IgD-negative memory B cell (primary cell): ENCODE results near the gene PLCD1. TPM values are rescaled to one million over a fixed set of nuclear protein-coding genes. Genes with fewer than 3 reads are reported as not detected.
"Not testable (repeated sequence)": the region's sequence is repeated elsewhere in the genome, so short reads cannot be mapped to it uniquely, and the experiment has no call there.

Experiments
- H3K27ac Mint-ChIP-seq, 3 donors: one replicate each; pipeline ENCODE4 v1.8.0; 2020 to 2022; ENCODE audit warnings: mild to moderate bottlenecking in 3 of 3, mixed read lengths in 3 of 3, moderate library complexity in 1 of 3
- H3K27me3 Mint-ChIP-seq: one replicate; pipeline ENCODE4 v1.8.0; 2021; ENCODE audit warnings: mixed read lengths
- H3K36me3 Mint-ChIP-seq: one replicate; pipeline ENCODE4 v1.8.0; 2020; ENCODE audit warnings: mild to moderate bottlenecking, mixed read lengths
- H3K4me1 Mint-ChIP-seq, 3 donors: one replicate each; pipeline ENCODE4 v1.8.0; 2020 to 2022; ENCODE audit warnings: mixed read lengths in 3 of 3, mild to moderate bottlenecking in 1 of 3
- H3K4me3 Mint-ChIP-seq, 4 donors: one replicate each; pipeline ENCODE4 v1.8.0; 2020 to 2022; ENCODE audit warnings: mild to moderate bottlenecking in 4 of 4, mixed read lengths in 4 of 4, moderate library complexity in 3 of 4
- H3K9me3 Mint-ChIP-seq, 3 donors: one replicate each; pipeline ENCODE4 v1.8.0; 2020 to 2021; ENCODE audit warnings: mixed read lengths in 3 of 3, mild to moderate bottlenecking in 1 of 3
- polyA plus RNA-seq: library from polyadenylated mRNA; unstranded; fragments of 300-500 nt; fragmentation: Illumina TruSeq; gene quantifications from one replicate; pipeline ENCODE4 v1.2.3, GENCODE V29; 2021

The PLCD1 gene
- polyA plus RNA-seq, 1 donor from 2014 or later: 4.6 TPM

DNA sequence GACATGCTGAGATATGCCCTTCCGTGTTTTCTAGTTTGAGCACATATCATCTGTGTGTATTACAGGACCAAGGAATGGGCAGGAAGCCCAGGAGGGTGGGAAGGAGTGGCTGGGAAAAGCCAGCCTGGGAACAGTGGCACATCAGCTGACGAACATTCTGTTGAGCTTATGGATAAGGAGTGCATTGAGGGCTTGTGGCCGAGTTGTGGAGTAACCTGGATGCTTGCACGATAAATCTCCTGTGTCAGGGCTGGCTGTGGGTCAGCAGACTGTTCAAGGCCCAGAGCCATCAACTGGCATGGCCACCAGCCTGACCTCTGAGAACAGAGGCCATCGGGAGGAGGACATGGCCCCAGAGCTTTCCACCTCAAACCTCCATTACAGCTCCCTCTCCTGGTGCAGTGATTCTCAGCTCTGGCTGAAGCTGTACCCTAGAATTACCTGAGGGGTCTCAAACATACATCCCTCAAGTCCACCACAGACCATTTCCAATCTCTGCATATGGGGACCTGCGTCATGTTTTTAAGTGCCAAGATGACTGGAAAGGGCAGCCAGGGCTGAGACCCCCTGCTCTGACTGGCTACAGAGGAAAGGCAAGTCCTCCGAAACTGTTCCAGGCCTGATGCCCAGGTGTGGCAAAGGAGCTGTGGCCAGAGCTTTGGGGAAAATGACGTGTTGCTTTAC, 43.7 kb downstream of the PLCD1 start:
- Mint-ChIP-seq H3K4me1 (no peaks in the 10 kb centered on the region), H3K27ac (no peak overlapping the region), H3K27me3 (peaks cover 5% of the 10 kb centered on the region), H3K4me3 (no peak overlapping the region), H3K9me3 (no peaks in the 10 kb centered on the region), H3K36me3 (no peaks in the 10 kb centered on the region)

DNA sequence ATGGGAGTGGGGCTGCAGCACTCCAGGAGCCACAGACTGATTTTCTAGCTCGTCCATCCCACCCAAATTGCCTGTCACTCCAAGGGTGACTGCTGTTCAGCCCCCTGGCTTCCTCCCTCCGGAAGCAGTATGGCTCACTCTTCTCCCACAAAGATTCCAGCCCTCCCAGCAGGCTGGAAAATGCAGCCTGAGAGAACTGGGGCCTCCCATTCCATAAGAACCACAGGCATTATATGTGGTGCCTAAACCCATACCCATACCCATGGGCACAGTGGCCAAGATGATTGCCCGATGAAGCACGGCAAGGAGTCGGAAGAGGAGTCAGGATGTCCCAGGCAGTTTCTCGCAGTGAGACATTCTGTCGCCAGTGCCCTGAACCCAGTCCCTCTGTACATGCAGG, 44.8 kb downstream of the PLCD1 start:
- no peaks in the 10 kb centered on the region for H3K9me3 Mint-ChIP-seq
- H3K36me3 Mint-ChIP-seq: no peaks in the 10 kb centered on the region
- H3K4me1 Mint-ChIP-seq: no peaks in the 10 kb centered on the region
- no peak overlapping the region for H3K27ac Mint-ChIP-seq
- no peak overlapping the region for H3K4me3 Mint-ChIP-seq
- H3K27me3 Mint-ChIP-seq: peaks cover 5% of the 10 kb centered on the region

DNA sequence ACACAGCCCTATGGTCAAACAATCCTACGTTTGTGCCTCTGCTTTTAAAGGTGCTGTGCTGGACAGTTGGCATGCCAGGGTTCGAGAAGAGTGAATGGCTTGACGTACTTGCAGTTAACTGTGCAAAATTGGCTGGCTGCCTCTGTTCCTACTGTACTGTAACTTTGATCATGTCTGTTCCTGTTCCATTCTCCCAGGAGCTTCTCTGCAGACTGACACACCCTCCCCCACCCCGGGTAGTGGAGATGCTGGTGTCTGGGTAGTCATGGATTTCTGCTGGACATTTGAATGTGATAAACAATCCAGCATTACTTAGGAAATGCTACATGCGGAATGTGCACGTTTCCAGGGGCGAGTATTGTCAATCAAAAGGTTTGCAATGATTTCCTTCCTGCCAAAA, 45.4 kb downstream of the PLCD1 start:
- Mint-ChIP-seq H3K4me1 (no peaks in the 10 kb centered on the region), H3K9me3 (no peaks in the 10 kb centered on the region)

GRCh38 chr3:37982331-37982730, 47.1 kb downstream of the PLCD1 start:
- H3K9me3 Mint-ChIP-seq: no peaks in the 10 kb centered on the region
- H3K36me3 Mint-ChIP-seq: no peaks in the 10 kb centered on the region
- H3K27ac Mint-ChIP-seq: peak overlapping the region in 1 of 3 donors; percentile 9
- no peaks in the 10 kb centered on the region for H3K4me1 Mint-ChIP-seq
- peaks cover 5% of the 10 kb centered on the region for H3K27me3 Mint-ChIP-seq
- H3K4me3 Mint-ChIP-seq: no peak overlapping the region

More for the DNA sequence above, 45.4 kb downstream of the PLCD1 start:
- Mint-ChIP-seq H3K36me3 (no peaks in the 10 kb centered on the region), H3K4me3 (no peak overlapping the region), H3K27ac (no peak overlapping the region), H3K27me3 (peaks cover 5% of the 10 kb centered on the region)

GRCh38 chr3:37981348-37981664, 48.1 kb downstream of the PLCD1 start:
- no peaks in the 10 kb centered on the region for H3K4me1 Mint-ChIP-seq
- no peak overlapping the region for H3K4me3 Mint-ChIP-seq
- H3K36me3 Mint-ChIP-seq: no peaks in the 10 kb centered on the region
- no peaks in the 10 kb centered on the region for H3K9me3 Mint-ChIP-seq
- H3K27ac Mint-ChIP-seq: no peak overlapping the region
- peaks cover 5% of the 10 kb centered on the region for H3K27me3 Mint-ChIP-seq

GRCh38 chr3:37980462-37981347, 48.7 kb downstream of the PLCD1 start:
- no peaks in the 10 kb centered on the region for H3K36me3 Mint-ChIP-seq
- no peak overlapping the region for H3K4me3 Mint-ChIP-seq
- H3K27ac Mint-ChIP-seq: no peak overlapping the region
- H3K9me3 Mint-ChIP-seq: no peaks in the 10 kb centered on the region
- H3K4me1 Mint-ChIP-seq: no peaks in the 10 kb centered on the region
- H3K27me3 Mint-ChIP-seq: peaks cover 3% of the 10 kb centered on the region

DNA sequence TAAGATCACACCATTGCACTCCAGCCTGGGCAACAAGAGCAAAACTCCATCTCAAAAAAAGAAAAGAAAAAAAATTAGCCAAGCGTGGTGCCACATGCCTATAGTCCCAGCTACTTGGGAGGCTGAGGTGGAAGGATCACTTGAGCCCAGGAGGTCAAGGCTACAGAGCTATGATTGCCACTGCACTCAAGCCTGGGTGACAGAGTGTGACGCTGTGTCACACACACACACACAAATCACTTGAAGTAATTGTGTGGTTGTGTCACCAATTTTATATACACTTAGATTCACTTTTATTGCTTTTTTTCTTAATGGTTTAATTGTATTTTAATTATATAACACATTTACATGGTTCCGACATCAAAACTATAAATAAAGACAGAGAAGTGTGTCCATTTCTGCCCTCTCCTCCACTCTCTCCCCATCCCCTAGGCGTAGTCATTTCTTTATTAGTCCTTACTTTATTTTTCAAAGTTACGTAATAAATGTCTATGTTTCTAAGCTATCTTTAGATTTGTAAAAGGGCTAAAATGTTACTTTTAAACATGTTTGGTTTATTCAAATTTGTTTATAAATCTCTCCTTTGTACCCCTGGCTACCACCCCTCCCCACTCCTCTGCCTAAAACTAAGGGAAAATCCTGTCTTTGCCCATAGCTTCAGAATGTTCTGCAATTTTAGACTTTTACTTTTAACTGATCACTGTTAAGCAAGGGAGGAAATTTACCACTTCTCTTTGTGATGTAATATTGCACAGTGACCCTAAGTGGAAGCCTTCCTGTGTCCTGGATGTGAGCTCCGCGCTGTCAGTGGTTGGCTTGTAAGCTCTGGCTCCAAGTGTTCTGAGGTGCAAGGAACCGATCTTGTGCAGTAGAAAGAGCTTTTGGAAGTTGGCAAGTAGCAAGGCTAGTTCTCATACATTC, 49.6 kb downstream of the PLCD1 start:
- no peak overlapping the region for H3K4me3 Mint-ChIP-seq
- H3K4me1 Mint-ChIP-seq: peaks cover 0 to under 1% (median 0%) of the 10 kb centered on the region in 3 donors
- H3K27me3 Mint-ChIP-seq: peaks cover 3% of the 10 kb centered on the region
- no peak overlapping the region for H3K27ac Mint-ChIP-seq
- H3K9me3 Mint-ChIP-seq: no peaks in the 10 kb centered on the region
- H3K36me3 Mint-ChIP-seq: no peaks in the 10 kb centered on the region

DNA sequence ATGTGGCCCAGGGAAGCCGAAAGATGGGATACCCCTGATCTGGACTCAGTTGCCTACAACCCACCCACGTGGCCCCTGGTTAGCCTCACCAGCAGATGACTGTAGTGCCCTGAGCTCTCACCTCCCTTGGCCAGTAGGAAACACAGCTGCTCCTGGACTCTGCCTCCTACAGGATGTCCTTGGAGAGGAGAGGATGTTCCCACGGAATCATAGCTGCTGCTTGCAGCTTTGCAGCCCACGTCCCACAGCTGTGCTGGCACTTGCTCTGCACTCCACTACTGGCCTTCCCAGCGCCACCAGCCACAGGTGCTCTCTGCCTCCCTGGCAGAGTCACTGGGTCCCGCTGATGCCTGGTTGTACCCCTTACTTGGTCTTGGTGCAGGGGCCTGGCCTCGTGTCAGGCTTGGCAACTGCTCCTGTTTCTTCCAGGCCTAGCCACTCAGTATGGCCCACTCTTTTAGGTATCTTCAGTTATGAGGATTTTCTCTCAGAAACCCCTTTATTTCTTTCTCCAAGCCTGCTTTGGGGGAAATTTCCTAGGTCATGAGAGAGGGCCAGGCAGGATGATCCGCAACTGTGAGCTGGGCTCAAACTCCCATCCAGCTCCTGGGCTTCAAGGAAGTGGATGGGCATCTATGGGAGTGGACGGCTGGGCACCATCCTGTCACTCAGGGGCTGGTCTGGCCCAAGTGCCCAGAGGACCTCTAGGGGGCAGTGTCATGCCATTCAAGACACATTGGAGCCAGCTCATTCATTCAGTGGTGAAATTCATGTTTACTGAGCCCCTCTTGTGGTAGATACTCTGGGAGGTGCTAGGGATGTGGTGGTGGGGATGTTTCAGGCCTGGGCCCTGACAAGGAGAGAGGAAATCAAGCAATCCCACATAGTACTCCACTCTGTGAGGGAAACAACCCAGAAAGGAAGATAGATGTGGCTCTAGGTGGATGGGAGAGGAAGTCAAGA, 55.0 kb downstream of the PLCD1 start:
- peaks cover 0 to 2% (median 0%) of the 10 kb centered on the region in 3 donors for H3K4me1 Mint-ChIP-seq
- no peaks in the 10 kb centered on the region for H3K27me3 Mint-ChIP-seq
- no peak overlapping the region for H3K27ac Mint-ChIP-seq
- no peaks in the 10 kb centered on the region for H3K36me3 Mint-ChIP-seq
- H3K4me3 Mint-ChIP-seq: no peak overlapping the region
- no peaks in the 10 kb centered on the region for H3K9me3 Mint-ChIP-seq

DNA sequence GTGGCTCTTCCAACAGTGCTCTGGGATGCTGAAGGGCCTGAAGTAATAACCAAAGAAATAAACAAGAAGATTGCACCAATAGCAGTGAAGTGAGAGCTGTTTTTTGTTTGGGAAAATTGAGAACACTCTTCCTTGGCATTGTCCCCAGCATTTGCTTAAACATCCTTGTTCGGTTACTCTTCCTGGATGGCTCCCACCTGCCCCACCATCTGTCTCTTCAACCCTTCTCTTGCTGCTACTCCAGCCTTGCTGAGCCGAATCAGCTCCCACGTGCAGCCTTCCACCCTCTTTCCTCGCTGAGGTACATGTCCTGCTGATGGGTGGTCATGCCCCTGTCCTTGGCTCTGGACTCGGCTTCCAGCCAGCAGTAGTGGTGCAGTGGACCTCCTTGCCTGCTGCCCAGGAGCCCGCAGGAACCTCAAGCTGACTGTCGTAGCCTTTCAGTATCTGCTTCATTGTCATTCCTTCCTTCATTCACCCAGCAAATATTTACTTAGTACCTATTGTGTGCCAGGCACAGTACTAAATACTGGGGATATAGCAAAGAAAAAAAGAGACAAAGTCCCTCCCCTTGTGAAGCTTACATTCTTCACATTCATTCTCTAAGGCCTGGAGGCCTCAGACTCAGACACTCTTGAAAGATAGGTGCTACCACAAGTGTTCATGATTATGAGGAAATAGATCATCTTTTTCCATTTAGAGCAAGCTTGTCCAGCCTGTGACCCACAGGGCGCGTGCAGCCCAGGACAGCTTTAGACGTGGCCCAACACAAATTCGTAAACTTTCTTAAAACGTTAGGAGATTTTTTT, 56.0 kb downstream of the PLCD1 start:
- no peak overlapping the region for H3K4me3 Mint-ChIP-seq
- no peak overlapping the region for H3K27ac Mint-ChIP-seq
- no peaks in the 10 kb centered on the region for H3K36me3 Mint-ChIP-seq
- H3K4me1 Mint-ChIP-seq: peaks cover 0 to 2% (median 0%) of the 10 kb centered on the region in 3 donors
- H3K9me3 Mint-ChIP-seq: no peaks in the 10 kb centered on the region
- no peaks in the 10 kb centered on the region for H3K27me3 Mint-ChIP-seq

GRCh38 chr3:37972056-37972455, 57.4 kb downstream of the PLCD1 start:
- H3K36me3 Mint-ChIP-seq, H3K27me3 Mint-ChIP-seq, H3K9me3 Mint-ChIP-seq, H3K4me1 Mint-ChIP-seq, H3K27ac Mint-ChIP-seq, H3K4me3 Mint-ChIP-seq: not testable (repeated sequence)

GRCh38 chr3:37971467-37971866, 58.0 kb downstream of the PLCD1 start:
- Mint-ChIP-seq H3K4me1 (peaks cover 0 to 2% (median 0%) of the 10 kb centered on the region in 3 donors), H3K27ac (no peak overlapping the region), H3K9me3 (no peaks in the 10 kb centered on the region), H3K36me3 (no peaks in the 10 kb centered on the region), H3K27me3 (no peaks in the 10 kb centered on the region), H3K4me3 (no peak overlapping the region)

- no peaks in the 10 kb centered on the region for H3K36me3 Mint-ChIP-seq
- no peaks in the 10 kb centered on the region for H3K9me3 Mint-ChIP-seq
- no peak overlapping the region for H3K4me3 Mint-ChIP-seq
- peak overlapping the region in 1 of 3 donors; percentile 25 for H3K27ac Mint-ChIP-seq
- H3K4me1 Mint-ChIP-seq: peaks cover 0 to 2% (median 0%) of the 10 kb centered on the region in 3 donors
- H3K27me3 Mint-ChIP-seq: peaks cover 2% of the 10 kb centered on the region
Observed at GRCh38 chr3:37970802-37971201, 58.6 kb downstream of the PLCD1 start.

DNA sequence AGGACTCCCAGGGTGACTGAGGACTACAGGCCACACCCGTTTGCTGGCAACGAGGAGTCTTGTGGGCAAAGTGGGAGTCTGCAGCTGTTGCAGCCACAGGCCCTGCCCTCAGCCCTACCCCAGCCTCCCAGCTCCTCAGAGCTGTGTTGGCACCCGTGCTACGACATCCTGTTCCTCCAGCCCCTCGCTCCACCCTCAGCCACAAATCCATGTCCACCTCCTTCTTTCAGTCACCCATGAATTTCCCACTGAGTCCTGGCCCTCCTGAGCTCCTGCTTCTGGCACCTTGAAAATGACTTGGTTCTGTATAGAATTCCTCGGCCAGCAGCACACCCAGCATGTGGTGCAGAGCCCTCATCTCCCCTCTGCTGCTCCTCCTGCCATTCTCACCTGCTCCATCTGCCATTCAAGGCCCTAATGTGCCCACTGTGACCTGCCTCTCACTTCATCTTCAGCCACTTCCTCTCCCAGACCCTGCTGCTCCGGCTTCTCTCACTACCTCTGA, 59.8 kb downstream of the PLCD1 start:
- H3K27ac Mint-ChIP-seq: no peak overlapping the region
- peaks cover 4% of the 10 kb centered on the region for H3K27me3 Mint-ChIP-seq
- no peaks in the 10 kb centered on the region for H3K9me3 Mint-ChIP-seq
- no peaks in the 10 kb centered on the region for H3K36me3 Mint-ChIP-seq
- H3K4me3 Mint-ChIP-seq: no peak overlapping the region
- no peaks in the 10 kb centered on the region for H3K4me1 Mint-ChIP-seq
